NOMO-1 (cell line): ENCODE data around the gene ADIPOQ.
"Not testable (repeated sequence)": the region's sequence is repeated elsewhere in the genome, so short reads cannot be mapped to it uniquely, and the experiment has no call there.

Experiments used
- DNase-seq, 2 experiments: peaks; one replicate each; lab custom pipeline; 2025; ENCODE audit not compliant: unreplicated experiment in 2 of 2; lab: John Stamatoyannopoulos, UW

ADIPOQ gene

GRCh38 chr3:186825872-186826409 is 16.6 kb upstream of the ADIPOQ start:
- no peak for DNase-seq

GRCh38 chr3:186826410-186826975 is 16.0 kb upstream of the ADIPOQ start:
- DNase-seq: peak in 1 of 2 experiments; percentile 25

- peak; percentile 86 to 96 for DNase-seq
These were observed 15.3 kb upstream of the ADIPOQ start for GRCh38 chr3:186826976-186827857.

- no peak for DNase-seq
These were observed 14.2 kb upstream of the ADIPOQ start for GRCh38 chr3:186828340-186828739.

GRCh38 chr3:186831798-186832197 is 10.7 kb upstream of the ADIPOQ start:
- no peak for DNase-seq

- no peak for DNase-seq
These were observed 10.2 kb upstream of the ADIPOQ start for GRCh38 chr3:186832276-186832675.

GRCh38 chr3:186839874-186840641 is 2.5 kb upstream of the ADIPOQ start:
- DNase-seq: peak; percentile 81 to 85

GRCh38 chr3:186841620-186842019 is 890 bp upstream of the ADIPOQ start:
- DNase-seq: no peak

- DNase-seq: no peak
These were observed 526 bp downstream of the ADIPOQ start for GRCh38 chr3:186843039-186843432.

- no peak for DNase-seq
These were observed 2.4 kb downstream of the ADIPOQ start for GRCh38 chr3:186844908-186845307.

GRCh38 chr3:186845756-186846155 is 3.2 kb downstream of the ADIPOQ start:
- DNase-seq: peak in 1 of 2 experiments; percentile 13

- DNase-seq: peak; percentile 22 to 31
These were observed 4.9 kb downstream of the ADIPOQ start for GRCh38 chr3:186847437-186847836.

- peak in 1 of 2 experiments; percentile 44 for DNase-seq
These were observed 7.0 kb downstream of the ADIPOQ start for GRCh38 chr3:186849374-186849975.

- not testable (repeated sequence) for DNase-seq
These were observed 9.3 kb downstream of the ADIPOQ start for GRCh38 chr3:186851835-186852234.

GRCh38 chr3:186852994-186853393 is 10.5 kb downstream of the ADIPOQ start:
- DNase-seq: no peak

GRCh38 chr3:186854146-186854545 is 11.6 kb downstream of the ADIPOQ start:
- DNase-seq: no peak

GRCh38 chr3:186854954-186855353 is 12.4 kb downstream of the ADIPOQ start:
- DNase-seq: no peak

GRCh38 chr3:186857743-186858142 is 15.2 kb downstream of the ADIPOQ start:
- DNase-seq: no peak

- DNase-seq: not testable (repeated sequence)
These were observed 22.8 kb downstream of the ADIPOQ start for GRCh38 chr3:186865215-186865853.

- not testable (repeated sequence) for DNase-seq
These were observed 23.6 kb downstream of the ADIPOQ start for GRCh38 chr3:186866095-186866494.
